ENCODE data around the gene CAPN8. TPM values are rescaled to one million over a fixed set of nuclear protein-coding genes. Genes with fewer than 3 reads are reported as not detected.

CAPN8 gene
- total and polyA plus RNA-seq, 10 donors, result 0.08 to 0.73 TPM; not detected in 8

DNA sequence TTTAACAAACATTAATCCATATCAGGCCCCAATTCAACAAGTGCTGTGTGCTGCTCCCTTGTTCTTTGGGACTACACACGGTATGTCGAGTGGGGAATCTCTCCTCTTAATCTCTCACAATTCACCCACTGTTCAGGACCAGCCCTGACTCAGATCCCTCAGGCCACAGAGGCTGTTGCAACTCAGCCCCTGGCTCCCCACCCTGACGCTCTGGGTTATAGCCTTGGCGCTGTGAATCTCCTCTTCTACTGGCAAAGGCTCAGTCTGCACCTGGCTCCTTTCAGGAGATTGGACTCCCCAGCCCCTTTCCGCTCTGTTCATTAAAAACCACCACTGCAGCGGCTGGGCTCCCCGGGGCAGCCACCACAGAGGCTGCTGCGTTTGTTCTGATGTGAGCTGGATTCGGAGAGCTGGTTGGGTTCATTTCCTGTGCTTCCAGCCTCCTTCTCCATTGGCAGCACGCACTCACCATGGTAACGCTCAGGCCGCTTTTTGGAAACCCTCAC is 13.0 kb downstream of the CAPN8 start:
- H3K27me3 ChIP-seq (replicated peaks in 1 of 7), result peaks cover 0 to 14% (median 0%) of the 10 kb centered on the region in 7 donors
- no peak for DNase-seq
- H3K9me3 ChIP-seq, result no peaks in the 10 kb centered on the region
- no peaks in the 10 kb centered on the region for H3K36me3 ChIP-seq
- H3K4me3 ChIP-seq, result no peak overlapping the region
- intact Hi-C loops (cut with DNase I; ENCODE audit: low total_unique reads), result no loop called here
- no peaks in the 10 kb centered on the region for H3K4me1 ChIP-seq
- no peak overlapping the region for H3K27ac ChIP-seq
- 75 to 85% (median 78%) methylated on average over 12 of the region's 12 CpGs for WGBS, 5 donors
- no peak for TF ChIP-seq POLR2AphosphoS5 (IDR thresholded peaks at IDR 0.05)
- TF ChIP-seq CTCF (IDR thresholded peaks at IDR 0.05 in 8 of 11, conservative IDR thresholded peaks at IDR 0.05 in 3 of 11), result no peak
- TF ChIP-seq POLR2A (IDR thresholded peaks at IDR 0.05), result no peak

GRCh38 chr1:223651291-223651991 is 14.1 kb downstream of the CAPN8 start:
- H3K27ac ChIP-seq, result no peak overlapping the region
- peaks cover 0 to 14% (median 0%) of the 10 kb centered on the region in 7 donors for H3K27me3 ChIP-seq (replicated peaks in 1 of 7)
- H3K4me1 ChIP-seq, result no peaks in the 10 kb centered on the region
- intact Hi-C loops (cut with DNase I; ENCODE audit: low total_unique reads), result no loop called here
- H3K9me3 ChIP-seq, result no peaks in the 10 kb centered on the region
- H3K36me3 ChIP-seq, result no peaks in the 10 kb centered on the region
- 77 to 81% (median 79%) methylated on average over 8 of the region's 8 CpGs for WGBS, 5 donors
- TF ChIP-seq POLR2AphosphoS5 (IDR thresholded peaks at IDR 0.05) (no peak), CTCF (IDR thresholded peaks at IDR 0.05 in 8 of 11, conservative IDR thresholded peaks at IDR 0.05 in 3 of 11) (no peak), POLR2A (IDR thresholded peaks at IDR 0.05) (no peak)
- H3K4me3 ChIP-seq, result no peak overlapping the region
- DNase-seq, result no peak

DNA sequence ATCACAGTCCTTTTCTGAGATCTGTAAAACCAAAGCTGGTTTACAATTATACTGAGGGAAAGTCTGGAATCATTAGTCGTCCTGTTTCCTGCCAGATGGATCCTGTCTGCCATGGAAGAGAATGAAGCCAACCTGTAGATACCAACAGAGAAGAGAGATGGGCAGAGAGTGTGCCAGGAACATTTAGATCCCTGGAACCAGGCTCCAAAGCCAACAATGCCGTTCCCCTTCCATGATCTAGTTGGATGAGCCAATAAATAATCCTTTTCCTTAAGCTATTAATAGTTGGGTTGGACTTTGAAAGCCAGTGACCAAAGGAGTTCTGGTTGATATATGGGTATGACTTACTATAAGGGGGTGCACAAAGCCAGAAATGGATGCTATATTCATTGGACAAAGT is 15.0 kb downstream of the CAPN8 start:
- H3K27ac ChIP-seq, result no peak overlapping the region
- intact Hi-C loops (cut with DNase I; ENCODE audit: low total_unique reads), result no loop called here
- DNase-seq, result no peak
- H3K4me3 ChIP-seq, result no peak overlapping the region
- H3K27me3 ChIP-seq (replicated peaks in 1 of 7), result peaks cover 0 to 9% (median 0%) of the 10 kb centered on the region in 7 donors
- TF ChIP-seq POLR2A (IDR thresholded peaks at IDR 0.05) (no peak), CTCF (IDR thresholded peaks at IDR 0.05 in 8 of 11, conservative IDR thresholded peaks at IDR 0.05 in 3 of 11) (no peak), POLR2AphosphoS5 (IDR thresholded peaks at IDR 0.05) (no peak)
- no peaks in the 10 kb centered on the region for H3K9me3 ChIP-seq
- no peaks in the 10 kb centered on the region for H3K4me1 ChIP-seq
- WGBS, 5 donors, result 60 to 83% (median 68%) methylated on average over 2 of the region's 2 CpGs
- no peaks in the 10 kb centered on the region for H3K36me3 ChIP-seq

- no peaks in the 10 kb centered on the region for H3K36me3 ChIP-seq
- intact Hi-C loops (cut with DNase I; ENCODE audit: low total_unique reads), result no loop called here
- no peaks in the 10 kb centered on the region for H3K4me1 ChIP-seq
- 0% methylated on average over 1 of the region's 1 CpG for WGBS, 5 donors
- H3K9me3 ChIP-seq, result no peaks in the 10 kb centered on the region
- H3K27me3 ChIP-seq (replicated peaks in 1 of 7), result peaks cover 0 to 9% (median 0%) of the 10 kb centered on the region in 7 donors
- TF ChIP-seq POLR2A (IDR thresholded peaks at IDR 0.05) (no peak), CTCF (IDR thresholded peaks at IDR 0.05 in 8 of 11, conservative IDR thresholded peaks at IDR 0.05 in 3 of 11) (no peak), POLR2AphosphoS5 (IDR thresholded peaks at IDR 0.05) (no peak)
- DNase-seq, result no peak
- H3K4me3 ChIP-seq, result no peak overlapping the region
- no peak overlapping the region for H3K27ac ChIP-seq
These were observed 16.3 kb downstream of the CAPN8 start for GRCh38 chr1:223649222-223649621.

Data from spleen (tissue), 11 donors.